ENCODE measurements around the gene RPS16. TPM values are rescaled to one million over a fixed set of nuclear protein-coding genes. Genes with fewer than 3 reads are reported as not detected.

The RPS16 gene
- total RNA-seq, 1 donor from 2014 or later: 2,362 TPM

DNA sequence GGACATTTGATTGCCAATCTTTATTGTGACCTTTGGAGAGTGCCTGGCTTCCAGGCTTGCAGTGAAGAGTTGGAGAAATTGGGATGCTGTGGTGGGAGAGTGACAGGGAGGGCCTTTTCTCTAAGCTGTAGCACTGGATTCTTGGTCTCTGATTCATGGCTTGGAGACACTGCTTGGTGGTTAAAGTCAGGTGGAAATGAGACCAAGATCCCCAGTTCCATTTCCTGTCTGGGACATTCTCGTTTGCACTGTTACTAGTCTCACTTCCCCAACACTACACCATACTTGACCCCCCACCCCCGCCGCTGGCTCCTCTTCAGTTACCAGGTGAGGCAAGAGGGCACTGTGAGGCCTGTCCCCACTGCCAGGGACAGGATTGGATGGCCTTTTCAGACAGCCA, 12.5 kb upstream of the RPS16 start:
- H3K4me3 ChIP-seq (ENCODE audit: low read depth, low read length): no peak overlapping the region
- TF ChIP-seq, protein P1, sequence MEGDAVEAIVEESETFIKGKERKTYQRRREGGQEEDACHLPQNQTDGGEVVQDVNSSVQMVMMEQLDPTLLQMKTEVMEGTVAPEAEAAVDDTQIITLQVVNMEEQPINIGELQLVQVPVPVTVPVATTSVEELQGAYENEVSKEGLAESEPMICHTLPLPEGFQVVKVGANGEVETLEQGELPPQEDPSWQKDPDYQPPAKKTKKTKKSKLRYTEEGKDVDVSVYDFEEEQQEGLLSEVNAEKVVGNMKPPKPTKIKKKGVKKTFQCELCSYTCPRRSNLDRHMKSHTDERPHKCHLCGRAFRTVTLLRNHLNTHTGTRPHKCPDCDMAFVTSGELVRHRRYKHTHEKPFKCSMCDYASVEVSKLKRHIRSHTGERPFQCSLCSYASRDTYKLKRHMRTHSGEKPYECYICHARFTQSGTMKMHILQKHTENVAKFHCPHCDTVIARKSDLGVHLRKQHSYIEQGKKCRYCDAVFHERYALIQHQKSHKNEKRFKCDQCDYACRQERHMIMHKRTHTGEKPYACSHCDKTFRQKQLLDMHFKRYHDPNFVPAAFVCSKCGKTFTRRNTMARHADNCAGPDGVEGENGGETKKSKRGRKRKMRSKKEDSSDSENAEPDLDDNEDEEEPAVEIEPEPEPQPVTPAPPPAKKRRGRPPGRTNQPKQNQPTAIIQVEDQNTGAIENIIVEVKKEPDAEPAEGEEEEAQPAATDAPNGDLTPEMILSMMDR (conservative IDR thresholded peaks at IDR 0.05; ENCODE audit: low read depth, low read length): no peak
- DNase-seq (ENCODE audit: low read depth): no peak

DNA sequence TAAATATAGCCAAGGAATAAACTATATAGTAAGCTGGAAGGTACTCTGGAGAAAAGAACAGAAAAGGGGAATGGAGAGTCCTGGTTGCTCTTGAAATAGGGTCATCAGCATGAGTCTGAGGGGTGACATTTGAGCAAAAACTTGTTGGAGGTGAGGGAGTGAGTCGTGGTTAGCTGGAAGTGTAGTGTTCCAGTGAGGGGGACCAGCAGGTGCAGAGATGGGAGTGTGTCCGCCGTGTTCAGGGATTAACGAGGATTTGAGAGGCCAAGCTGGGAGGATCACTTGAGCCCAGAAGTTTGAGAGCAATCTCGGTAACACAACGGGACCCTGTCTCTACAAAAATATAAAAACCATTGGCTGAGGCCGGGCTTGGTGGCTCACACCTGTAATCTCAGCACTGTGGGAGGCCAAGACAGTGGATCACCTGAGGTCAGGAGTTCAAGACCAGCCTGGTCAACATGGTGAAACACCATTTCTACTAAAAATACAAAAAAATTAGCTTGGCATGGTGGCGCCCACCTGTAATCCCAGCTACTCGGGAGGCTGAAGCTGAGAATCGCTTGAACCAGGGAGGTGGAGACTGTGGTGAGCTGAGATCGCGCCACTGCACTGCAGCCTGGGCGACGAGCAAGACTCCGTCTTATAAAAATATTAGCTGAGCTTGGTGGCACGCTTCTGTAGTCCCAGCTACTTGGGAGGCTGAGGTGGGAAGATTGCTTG, 10.8 kb upstream of the RPS16 start:
- TF ChIP-seq, protein P1 (conservative IDR thresholded peaks at IDR 0.05; ENCODE audit: low read depth, low read length): no peak
- peak overlapping the region; percentile 100 for H3K4me3 ChIP-seq (ENCODE audit: low read depth, low read length)
- DNase-seq (ENCODE audit: low read depth): no peak

DNA sequence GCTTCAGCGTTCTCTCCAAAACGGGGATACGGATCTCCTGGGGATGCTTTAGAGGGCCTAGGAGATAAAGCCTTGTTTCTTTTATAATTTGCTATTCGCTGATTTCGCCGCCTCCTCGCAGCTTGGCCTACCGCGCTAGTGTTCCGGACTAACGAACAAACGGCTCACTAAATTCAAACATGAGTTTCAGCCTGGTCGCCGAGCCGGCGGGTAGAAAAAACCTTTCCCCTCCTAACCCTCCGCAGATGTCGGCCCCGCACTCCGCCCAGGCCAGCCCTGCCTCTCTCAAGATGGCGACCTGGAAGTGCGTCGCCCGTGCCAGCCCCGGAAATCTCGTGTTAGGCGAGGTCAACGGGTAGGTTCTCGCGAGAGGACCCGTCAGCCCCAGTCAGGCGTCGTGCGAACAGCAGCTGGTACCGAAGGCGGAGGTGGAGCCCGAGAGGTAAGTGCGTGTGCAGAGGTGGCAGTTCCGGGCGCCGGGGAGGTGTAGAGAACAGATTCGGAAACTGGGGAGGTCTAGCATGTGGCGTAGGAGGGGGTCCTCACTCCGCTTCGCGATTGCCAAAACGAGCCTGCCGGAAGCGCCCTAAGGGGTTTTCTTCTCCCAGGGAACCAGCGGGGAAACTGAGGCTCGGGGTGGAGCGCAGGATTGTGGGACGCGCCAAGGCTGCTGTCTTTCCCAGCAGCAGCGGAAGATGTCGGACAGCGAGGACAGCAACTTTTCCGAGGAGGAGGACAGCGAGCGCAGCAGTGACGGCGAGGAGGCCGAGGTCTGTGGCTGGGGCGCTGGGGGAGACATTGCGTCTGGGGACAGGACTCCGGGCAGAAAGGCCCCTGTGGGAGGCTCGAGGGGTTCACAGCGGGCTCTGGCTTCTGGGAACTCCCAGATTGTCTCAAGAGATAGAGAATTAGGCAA, 9.7 kb upstream of the RPS16 start, which contains the start of gene SUPT5H:
Gene SUPT5H (plus strand): TSS at position 387 of the 916 bp plus-strand sequence. CDS start 309 bp downstream, at position 696.
- TF ChIP-seq, protein P1 (conservative IDR thresholded peaks at IDR 0.05; ENCODE audit: low read depth, low read length): no peak
- H3K4me3 ChIP-seq (ENCODE audit: low read depth, low read length): peak within 1 kb of the TSS; percentile 100
- peak; percentile 61 for DNase-seq (ENCODE audit: low read depth)

DNA sequence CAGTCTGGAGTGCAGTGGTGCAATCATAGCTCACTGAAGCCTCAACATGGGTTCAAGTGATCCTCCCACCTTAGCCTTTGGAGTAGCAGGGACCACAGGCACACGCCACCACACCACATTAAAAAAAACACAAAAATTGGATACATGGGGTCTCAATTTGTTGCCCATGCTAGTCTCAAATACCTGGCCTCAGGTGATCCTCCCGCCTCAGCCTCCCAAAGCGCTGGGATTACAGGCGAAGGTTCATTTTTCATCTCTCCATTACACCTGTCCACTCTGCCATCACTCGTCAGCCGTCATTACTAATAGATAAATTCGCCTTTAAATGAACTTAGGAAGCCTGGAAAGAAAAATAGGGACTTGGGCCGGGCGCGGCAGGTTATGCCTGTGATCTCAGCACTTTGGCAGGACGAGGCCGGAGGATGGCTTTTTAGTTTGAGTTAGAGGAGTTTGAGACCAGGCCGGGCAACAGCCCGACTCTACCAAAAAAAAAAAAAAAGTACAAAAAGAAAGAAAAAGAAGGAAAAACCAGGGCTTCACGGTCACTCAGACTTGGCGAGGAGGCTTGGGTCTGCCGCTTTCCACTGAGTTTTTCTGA, 8.9 kb upstream of the RPS16 start:
- no peak for DNase-seq (ENCODE audit: low read depth)
- TF ChIP-seq, protein P1 (conservative IDR thresholded peaks at IDR 0.05; ENCODE audit: low read depth, low read length): no peak

DNA sequence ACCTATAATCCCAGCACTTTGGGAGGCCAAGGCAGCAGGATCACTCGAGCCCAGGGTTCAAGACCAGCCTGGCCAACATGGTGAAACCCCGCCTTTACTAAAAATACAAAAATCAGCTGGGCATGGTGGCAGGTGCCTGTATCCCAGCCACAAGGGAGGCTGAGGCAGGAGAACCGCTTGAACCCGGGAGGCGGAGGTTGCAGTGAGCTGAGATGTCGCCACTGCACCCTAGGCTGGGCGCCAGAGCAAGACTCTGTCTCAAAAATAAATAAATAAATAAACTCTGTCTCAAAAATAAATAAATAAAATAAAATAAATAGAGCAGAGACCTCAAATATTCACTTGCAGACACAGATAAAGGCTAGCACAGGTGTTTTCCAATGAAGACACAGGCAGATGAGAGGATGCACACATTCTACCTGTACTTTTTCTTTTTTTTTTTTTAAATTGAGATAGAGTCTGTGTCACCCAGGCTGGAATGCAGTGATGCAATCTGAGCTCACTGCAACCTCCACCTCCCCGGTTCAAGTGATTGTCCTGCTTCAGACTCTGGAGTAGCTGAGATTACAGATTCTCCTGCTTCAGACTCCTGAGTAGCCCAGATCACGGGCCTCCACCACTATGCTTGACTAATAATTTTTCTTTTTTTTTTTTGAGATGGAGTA, 2.7 kb upstream of the RPS16 start:
- TF ChIP-seq, protein P1 (conservative IDR thresholded peaks at IDR 0.05; ENCODE audit: low read depth, low read length): no peak
- no peak for DNase-seq (ENCODE audit: low read depth)
- no peak overlapping the region for H3K4me3 ChIP-seq (ENCODE audit: low read depth, low read length)

More for the DNA sequence above, 8.9 kb upstream of the RPS16 start:
- H3K4me3 ChIP-seq (ENCODE audit: low read depth, low read length): peak overlapping the region; percentile 100

DNA sequence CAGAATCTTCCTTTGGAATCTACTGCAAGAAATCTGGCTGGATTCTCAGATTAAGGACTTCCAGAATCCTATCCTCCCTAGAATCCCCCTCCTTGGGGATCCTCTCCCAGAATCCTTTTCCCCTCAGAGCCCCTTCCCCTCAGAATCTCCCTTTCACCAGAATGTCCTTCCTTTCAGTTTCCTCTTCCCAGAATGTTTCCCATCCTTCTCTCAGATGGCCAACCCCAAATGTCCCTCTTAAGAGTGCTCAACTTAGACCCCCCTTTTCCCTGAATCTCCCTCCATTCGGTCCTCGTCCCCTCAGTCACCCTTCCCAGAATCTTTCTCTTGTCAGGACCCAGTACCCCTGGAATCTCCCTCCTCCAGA, 584 bp upstream of the RPS16 start:
- TF ChIP-seq, protein P1 (conservative IDR thresholded peaks at IDR 0.05; ENCODE audit: low read depth, low read length): no peak
- peak overlapping the region; percentile 74 for H3K4me3 ChIP-seq (ENCODE audit: low read depth, low read length)
- no peak for DNase-seq (ENCODE audit: low read depth)

All from epithelial cell of proximal tubule (primary cell).